Measurements from ENCODE around the gene ITGAX. TPM values are rescaled to one million over a fixed set of nuclear protein-coding genes. Genes with fewer than 3 reads are reported as not detected.

The ITGAX gene
- polyA plus RNA-seq, 1 of the 3 experiments (the other 2 are of a cell fraction) = 0.66 TPM

DNA sequence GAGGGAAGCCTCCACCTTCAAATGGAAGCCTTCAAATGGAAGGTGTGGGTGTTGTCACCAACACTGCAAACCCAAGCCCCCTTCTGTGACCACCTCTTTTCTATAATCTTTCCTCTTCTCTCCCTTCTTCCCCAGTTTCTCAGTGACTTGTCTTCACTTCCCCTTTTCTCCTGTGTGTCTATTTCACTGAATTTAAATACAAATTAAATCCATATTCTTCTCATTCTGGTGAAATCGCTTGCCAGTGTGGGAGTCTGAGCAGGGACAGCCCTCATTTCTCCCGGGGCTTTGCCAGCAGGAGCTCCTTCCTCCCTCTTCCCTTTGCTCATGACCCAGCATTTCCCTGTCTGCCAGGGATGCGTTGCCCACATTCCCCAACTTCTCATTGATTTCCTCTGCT lies 6.4 kb upstream of the ITGAX start (continued):
- TF ChIP-seq, protein P1, sequence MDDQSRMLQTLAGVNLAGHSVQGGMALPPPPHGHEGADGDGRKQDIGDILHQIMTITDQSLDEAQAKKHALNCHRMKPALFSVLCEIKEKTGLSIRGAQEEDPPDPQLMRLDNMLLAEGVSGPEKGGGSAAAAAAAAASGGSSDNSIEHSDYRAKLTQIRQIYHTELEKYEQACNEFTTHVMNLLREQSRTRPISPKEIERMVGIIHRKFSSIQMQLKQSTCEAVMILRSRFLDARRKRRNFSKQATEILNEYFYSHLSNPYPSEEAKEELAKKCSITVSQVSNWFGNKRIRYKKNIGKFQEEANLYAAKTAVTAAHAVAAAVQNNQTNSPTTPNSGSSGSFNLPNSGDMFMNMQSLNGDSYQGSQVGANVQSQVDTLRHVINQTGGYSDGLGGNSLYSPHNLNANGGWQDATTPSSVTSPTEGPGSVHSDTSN (IDR thresholded peaks at IDR 0.05) = no peak
- TF ChIP-seq, protein P2, sequence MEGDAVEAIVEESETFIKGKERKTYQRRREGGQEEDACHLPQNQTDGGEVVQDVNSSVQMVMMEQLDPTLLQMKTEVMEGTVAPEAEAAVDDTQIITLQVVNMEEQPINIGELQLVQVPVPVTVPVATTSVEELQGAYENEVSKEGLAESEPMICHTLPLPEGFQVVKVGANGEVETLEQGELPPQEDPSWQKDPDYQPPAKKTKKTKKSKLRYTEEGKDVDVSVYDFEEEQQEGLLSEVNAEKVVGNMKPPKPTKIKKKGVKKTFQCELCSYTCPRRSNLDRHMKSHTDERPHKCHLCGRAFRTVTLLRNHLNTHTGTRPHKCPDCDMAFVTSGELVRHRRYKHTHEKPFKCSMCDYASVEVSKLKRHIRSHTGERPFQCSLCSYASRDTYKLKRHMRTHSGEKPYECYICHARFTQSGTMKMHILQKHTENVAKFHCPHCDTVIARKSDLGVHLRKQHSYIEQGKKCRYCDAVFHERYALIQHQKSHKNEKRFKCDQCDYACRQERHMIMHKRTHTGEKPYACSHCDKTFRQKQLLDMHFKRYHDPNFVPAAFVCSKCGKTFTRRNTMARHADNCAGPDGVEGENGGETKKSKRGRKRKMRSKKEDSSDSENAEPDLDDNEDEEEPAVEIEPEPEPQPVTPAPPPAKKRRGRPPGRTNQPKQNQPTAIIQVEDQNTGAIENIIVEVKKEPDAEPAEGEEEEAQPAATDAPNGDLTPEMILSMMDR (IDR thresholded peaks at IDR 0.05) = no peak
- TF ChIP-seq POLR2AphosphoS5 (IDR thresholded peaks at IDR 0.05; ENCODE audit: low read depth, low read length) = no peak

DNA sequence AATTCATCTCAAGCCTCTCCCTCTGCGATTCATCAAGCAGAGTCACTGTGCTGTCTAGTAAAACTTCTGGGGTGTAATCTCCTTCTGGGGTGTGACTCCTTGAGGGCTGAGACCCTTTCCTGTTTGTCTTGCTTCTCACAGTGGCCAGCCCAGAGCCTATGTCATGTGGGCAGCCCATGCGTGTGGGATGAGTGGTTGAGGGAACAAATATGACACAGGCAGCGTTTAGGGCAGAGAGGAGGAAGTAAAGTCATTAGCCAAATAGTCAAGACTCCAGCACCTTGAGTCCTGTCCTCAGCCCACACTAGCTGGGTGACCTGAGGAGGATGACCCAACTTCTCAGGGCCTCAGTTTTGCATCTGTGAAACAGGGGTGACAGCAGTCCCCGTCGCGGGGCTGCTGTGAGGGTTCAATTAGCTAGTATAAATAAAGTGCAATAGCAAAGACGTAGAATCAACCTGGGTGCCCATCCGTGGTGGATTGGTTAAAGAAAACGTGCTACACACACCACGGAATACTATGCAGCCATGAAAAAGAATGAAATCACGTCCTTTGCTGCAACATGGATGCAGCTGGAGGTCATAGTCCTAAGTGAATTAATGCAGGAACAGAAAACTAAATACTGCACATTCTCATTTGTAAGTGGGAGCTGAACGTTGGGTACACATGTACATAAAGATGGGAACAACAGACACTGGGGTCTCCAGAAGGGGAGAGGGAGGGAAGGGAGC lies 4.5 kb upstream of the ITGAX start:
- Histone ChIP-seq H3K4me2 (no peak overlapping the region), H3K9ac (no peak overlapping the region), H3K79me2 (ENCODE audit: insufficient read depth) (no peaks in the 10 kb centered on the region), H3K4me3 (ENCODE audit: low read depth in 2 of 2, low read length in 1 of 2) (no peak overlapping the region), H4K20me1 (ENCODE audit: insufficient read depth) (no peaks in the 10 kb centered on the region), H3K36me3 (replicated peaks in 1 of 2; ENCODE audit: control insufficient read depth in 1 of 2, insufficient read depth in 2 of 2, low read length in 1 of 2) (no peaks in the 10 kb centered on the region), H3F3A (replicated peaks; ENCODE audit: insufficient read depth) (no peaks in the 10 kb centered on the region), H2AFZ (ENCODE audit: low read depth) (no peak overlapping the region), H3K9me2 (no peaks in the 10 kb centered on the region), H3K9me3 (no peaks in the 10 kb centered on the region), H3K27me3 (ENCODE audit: insufficient read depth) (peaks cover 14% of the 10 kb centered on the region; the same call in 1 of the 2 replicates), H3K4me1 (ENCODE audit: control insufficient read depth in 1 of 2, insufficient read depth in 2 of 2, low read depth in 1 of 2, low read length in 1 of 2) (no peaks in the 10 kb centered on the region), H3K27ac (ENCODE audit: low read depth in 2 of 2, low read length in 1 of 2) (no peak overlapping the region)
- WGBS (ENCODE audit: low lambda C conversion rate) = 13% methylated on average over 12 of the region's 12 CpGs
- POLR2A ChIA-PET = no interaction called here
- DNase-seq = no peak
- CTCF ChIA-PET = no interaction called here
- TF ChIP-seq, protein P3, sequence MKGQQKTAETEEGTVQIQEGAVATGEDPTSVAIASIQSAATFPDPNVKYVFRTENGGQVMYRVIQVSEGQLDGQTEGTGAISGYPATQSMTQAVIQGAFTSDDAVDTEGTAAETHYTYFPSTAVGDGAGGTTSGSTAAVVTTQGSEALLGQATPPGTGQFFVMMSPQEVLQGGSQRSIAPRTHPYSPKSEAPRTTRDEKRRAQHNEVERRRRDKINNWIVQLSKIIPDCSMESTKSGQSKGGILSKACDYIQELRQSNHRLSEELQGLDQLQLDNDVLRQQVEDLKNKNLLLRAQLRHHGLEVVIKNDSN (IDR thresholded peaks at IDR 0.05; ENCODE audit: borderline replicate concordance, low read depth) = no peak
- TF ChIP-seq FOSL2 (IDR thresholded peaks at IDR 0.05; ENCODE audit: borderline replicate concordance, low read depth) = no peak
- no peak for TF ChIP-seq RAD21 (IDR thresholded peaks at IDR 0.05; ENCODE audit: low read length)
- TF ChIP-seq, protein P2 (IDR thresholded peaks at IDR 0.05) = no peak
- TF ChIP-seq GABPA (IDR thresholded peaks at IDR 0.05; ENCODE audit: low read depth) = no peak
- TF ChIP-seq, protein P4, sequence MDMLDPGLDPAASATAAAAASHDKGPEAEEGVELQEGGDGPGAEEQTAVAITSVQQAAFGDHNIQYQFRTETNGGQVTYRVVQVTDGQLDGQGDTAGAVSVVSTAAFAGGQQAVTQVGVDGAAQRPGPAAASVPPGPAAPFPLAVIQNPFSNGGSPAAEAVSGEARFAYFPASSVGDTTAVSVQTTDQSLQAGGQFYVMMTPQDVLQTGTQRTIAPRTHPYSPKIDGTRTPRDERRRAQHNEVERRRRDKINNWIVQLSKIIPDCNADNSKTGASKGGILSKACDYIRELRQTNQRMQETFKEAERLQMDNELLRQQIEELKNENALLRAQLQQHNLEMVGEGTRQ (IDR thresholded peaks at IDR 0.05; ENCODE audit: borderline replicate concordance, low read depth, low read length) = no peak
- TF ChIP-seq MEF2A (IDR thresholded peaks at IDR 0.05; ENCODE audit: borderline replicate concordance, low read depth) = no peak
- TF ChIP-seq, protein P5, sequence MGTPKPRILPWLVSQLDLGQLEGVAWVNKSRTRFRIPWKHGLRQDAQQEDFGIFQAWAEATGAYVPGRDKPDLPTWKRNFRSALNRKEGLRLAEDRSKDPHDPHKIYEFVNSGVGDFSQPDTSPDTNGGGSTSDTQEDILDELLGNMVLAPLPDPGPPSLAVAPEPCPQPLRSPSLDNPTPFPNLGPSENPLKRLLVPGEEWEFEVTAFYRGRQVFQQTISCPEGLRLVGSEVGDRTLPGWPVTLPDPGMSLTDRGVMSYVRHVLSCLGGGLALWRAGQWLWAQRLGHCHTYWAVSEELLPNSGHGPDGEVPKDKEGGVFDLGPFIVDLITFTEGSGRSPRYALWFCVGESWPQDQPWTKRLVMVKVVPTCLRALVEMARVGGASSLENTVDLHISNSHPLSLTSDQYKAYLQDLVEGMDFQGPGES (IDR thresholded peaks at IDR 0.05; ENCODE audit: low read depth, low read length) = no peak
- no peak for TF ChIP-seq MXI1 (IDR thresholded peaks at IDR 0.05; ENCODE audit: low read depth, low read length)

Data from SK-N-SH (cell line).